B cell (primary cell): ENCODE measurements around the gene H2BK1.

Experiments used
- CTCF ChIP-seq: fragments of 200-600 bp; IDR thresholded peaks from one replicate; pipeline ENCODE4 v1.8.0; 2022; ENCODE audit warnings: antibody characterized with exemption, mild to moderate bottlenecking
- EZH2 ChIP-seq: IDR thresholded peaks from 2 replicates; pipeline ENCODE4 v1.6.1; 2012; ENCODE audit warnings: borderline replicate concordance, low read depth, mild to moderate bottlenecking, moderate library complexity, low read length; ENCODE audit not compliant: insufficient read depth, poor library complexity, severe bottlenecking

- TF ChIP-seq EZH2 (no peak), CTCF (no peak)
Measured at GRCh38 chr7:151188252-151188542, 22.1 kb downstream of the H2BK1 start.
